ENCODE results near the gene NFIX. TPM values are rescaled to one million over a fixed set of nuclear protein-coding genes. Genes with fewer than 3 reads are reported as not detected.
"Not testable (repeated sequence)": the region's sequence is repeated elsewhere in the genome, so short reads cannot be mapped to it uniquely, and the experiment has no call there.

Gene NFIX
- polyA plus RNA-seq, 3 donors: 13.3 to 15.0 (median 14.2) TPM

GRCh38 chr19:12957389-12957952 is 37.8 kb upstream of the NFIX start:
- DNase-seq (ENCODE audit: low read depth in 3 of 3, low spot score in 2 of 3): not testable (repeated sequence)

DNA sequence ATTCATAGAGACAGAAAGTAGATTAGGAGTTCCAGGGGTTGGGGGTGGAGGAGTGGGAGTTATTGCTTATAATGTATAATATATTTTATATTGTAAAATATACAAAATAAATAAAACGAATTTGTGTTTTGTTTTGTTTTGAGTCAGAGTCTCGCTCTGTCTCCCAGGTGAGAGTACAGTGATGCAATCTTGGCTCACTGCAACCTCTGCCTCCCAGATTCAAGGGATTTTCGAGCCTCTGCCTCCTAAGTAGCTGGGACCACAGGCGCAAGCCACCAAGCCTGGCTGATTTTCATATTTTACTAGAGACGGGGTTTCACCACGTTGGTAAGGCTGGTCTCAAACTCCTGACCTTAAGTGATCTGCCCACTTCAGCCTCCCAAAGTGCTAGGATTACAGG is 35.8 kb upstream of the NFIX start:
- DNase-seq (ENCODE audit: low read depth in 3 of 3, low spot score in 2 of 3): no peak

DNA sequence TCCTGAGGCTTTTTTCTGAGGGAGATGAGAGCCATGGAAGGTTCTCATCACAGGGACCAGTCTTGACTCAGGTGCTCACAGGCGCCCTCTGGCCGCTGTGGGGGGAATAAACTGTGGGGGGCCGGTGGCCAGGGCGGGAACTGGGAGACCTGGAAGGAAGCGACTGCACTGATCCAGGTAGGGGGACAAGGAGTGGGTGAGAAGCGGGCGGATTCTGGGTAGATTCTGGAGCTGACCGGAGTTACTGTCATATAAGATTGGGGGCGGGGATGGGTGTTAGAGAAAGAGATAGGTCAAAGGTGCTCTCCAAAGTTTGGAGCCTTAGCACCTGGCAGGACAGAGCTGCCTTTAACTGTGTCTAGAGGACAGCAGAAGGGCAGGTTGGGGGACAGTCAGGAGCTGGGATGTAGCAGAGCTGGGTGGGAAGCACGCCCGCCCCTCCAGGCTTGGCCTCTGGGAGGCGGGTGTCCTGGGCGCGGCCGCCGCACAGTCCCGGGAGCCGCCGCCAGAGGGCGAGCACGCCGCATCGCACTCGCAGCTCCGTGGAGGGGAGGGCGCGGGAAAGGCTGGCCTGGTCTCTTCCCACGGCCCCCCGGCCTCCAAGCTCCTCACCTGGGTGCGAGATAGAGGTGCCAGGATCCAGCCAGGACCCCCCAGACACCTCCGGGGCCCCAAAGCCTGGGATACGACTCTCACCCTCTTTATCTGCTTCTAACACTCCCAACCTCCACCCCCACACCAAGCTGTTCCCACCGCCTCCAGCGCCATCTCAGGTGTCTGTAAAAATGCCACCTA is 30.1 kb upstream of the NFIX start:
- DNase-seq (ENCODE audit: low read depth in 3 of 3, low spot score in 2 of 3): peak in 1 of 3 donors; percentile 51

DNA sequence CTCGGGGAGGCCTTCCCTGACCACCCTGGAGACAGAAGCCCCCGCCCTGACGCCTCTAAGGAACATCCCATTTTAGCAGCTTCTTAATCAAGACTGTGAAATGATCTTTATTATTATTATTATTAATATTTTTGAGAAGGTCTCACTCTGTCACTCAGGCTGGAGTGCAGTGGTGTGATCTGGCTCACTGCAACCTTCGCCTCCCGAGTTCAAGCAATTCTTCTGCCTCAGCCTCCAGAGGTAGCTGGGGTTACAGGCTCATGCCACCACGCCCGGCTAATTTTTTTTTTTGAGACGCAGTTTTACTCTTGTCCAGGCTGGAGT is 29.5 kb upstream of the NFIX start:
- DNase-seq (ENCODE audit: low read depth in 3 of 3, low spot score in 2 of 3): no peak

DNA sequence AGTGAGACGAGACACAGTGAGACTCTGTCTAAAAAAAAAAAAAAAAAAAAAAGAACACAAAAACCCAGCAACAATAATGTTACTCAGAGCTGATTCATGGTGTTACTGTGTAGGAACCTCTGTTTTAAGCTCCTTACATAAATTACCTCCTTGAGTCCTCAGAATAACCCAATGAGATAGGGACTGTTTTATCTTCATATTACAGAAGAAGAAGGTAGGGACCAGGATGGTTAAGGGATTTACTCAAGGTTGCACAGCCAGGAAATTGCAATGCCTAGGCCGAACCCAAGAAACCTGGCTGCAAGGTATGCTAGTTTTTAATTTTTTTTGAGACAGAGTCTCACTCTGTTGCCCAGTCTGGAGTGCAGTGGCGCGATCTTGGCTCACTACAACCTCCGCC is 27.4 kb upstream of the NFIX start:
- no peak for DNase-seq (ENCODE audit: low read depth in 3 of 3, low spot score in 2 of 3)

GRCh38 chr19:12969292-12969988 is 25.8 kb upstream of the NFIX start, which contains the start of gene DAND5:
Gene DAND5, plus strand, starts transcription at chr19:12969576. Its CDS starts 85 bp downstream, at chr19:12969661.
- DNase-seq (ENCODE audit: low read depth in 3 of 3, low spot score in 2 of 3): no peak

- no peak for DNase-seq (ENCODE audit: low read depth in 3 of 3, low spot score in 2 of 3)
These were observed 25.0 kb upstream of the NFIX start for GRCh38 chr19:12970070-12970820.

DNA sequence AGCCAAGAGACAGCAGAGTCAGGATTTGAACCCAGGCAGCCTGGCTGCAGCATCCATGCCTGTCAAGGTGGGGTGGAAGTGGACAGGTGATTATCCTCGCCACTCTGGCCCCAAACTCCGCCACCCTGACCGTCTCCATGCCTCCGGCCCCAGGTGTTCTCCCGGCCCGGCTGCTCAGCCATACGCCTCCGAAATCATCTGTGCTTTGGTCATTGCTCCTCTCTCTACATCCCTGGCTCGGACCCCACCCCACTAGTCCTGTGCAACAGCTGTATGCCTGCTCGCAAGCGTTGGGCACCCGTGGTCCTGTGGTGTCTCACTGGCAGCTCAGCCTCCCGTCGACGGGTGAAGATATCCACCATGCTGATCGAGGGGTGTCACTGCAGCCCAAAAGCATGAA is 22.0 kb upstream of the NFIX start:
- no peak for DNase-seq (ENCODE audit: low read depth in 3 of 3, low spot score in 2 of 3)

GRCh38 chr19:12974301-12975220 is 20.7 kb upstream of the NFIX start:
- no peak for DNase-seq (ENCODE audit: low read depth in 3 of 3, low spot score in 2 of 3)

GRCh38 chr19:12975221-12975741 is 20.0 kb upstream of the NFIX start:
- no peak for DNase-seq (ENCODE audit: low read depth in 3 of 3, low spot score in 2 of 3)

- not testable (repeated sequence) for DNase-seq (ENCODE audit: low read depth in 3 of 3, low spot score in 2 of 3)
These were observed 19.2 kb upstream of the NFIX start for GRCh38 chr19:12976109-12976508.

DNA sequence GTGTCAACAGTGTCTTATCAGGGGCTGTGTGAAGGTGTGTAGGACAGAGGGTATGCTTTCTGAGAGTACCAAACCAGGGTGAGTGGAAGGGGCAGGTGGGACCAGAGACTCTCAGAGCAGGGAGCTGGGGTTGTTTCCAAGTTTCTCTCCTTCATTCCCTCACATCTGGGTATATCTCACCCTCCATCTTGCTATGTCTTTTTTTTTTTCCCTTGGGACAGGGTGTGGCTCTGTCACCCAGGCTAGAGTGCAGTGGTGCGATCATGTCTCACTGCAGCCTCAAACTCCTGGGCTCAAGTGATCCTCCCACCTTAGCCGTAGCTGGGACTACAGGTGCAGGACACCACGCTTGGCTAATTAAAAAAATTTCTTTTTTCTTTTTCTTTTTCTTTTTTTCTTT is 15.3 kb upstream of the NFIX start:
- DNase-seq (ENCODE audit: low read depth in 3 of 3, low spot score in 2 of 3): no peak

DNA sequence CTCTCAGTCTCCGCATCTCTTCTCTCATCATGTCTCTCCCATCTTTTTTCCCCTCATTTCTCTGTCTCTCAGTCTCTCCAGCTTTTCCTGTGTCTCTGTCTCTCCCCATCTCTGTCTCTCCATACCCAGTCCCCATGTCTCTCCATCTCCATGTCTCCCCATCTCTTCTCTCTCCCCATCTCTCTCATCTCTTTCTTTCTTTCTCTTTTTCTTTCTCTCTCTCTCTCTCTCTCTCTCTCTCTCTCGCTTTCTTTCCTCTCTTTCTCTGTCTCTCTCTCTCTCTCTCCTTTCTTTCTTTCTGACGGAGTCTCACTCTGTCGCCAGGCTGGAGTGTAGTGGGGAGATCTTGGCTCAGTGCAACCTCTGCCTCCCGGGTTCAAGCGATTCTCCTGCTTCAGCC is 12.6 kb upstream of the NFIX start:
- DNase-seq (ENCODE audit: low read depth in 3 of 3, low spot score in 2 of 3): no peak

GRCh38 chr19:12983091-12983490 is 12.2 kb upstream of the NFIX start:
- no peak for DNase-seq (ENCODE audit: low read depth in 3 of 3, low spot score in 2 of 3)

DNA sequence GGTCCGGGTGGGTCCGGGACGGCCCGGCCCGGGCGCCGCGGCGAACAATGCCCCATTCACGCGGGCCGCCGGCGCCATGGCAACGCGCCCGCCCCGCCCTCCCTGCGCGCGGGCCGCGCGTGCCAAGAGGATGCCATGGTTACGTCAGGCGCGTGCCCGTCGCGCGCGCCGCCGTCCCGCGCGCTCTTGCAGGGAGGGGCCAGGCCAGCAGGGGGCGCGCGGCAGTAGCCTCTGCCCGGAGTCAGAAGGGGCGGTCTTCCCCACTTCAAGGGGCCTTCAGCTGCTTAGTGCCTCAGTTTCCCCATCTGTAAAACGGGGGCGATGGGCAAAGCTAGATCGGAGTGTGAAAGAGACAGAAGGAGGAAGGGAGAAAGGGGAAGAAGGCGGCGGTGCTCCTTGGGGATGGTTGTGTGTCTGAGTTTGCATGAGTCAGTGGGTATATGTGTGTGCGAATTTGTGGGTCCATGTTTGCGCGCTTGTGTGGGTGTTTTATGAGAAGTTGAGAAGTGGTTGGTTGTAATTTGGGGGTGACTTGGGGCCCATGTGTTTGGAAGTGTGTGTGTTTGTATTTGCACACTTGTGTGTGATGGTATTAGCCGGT is 11.6 kb upstream of the NFIX start:
- no peak for DNase-seq (ENCODE audit: low read depth in 3 of 3, low spot score in 2 of 3)

- DNase-seq (ENCODE audit: low read depth in 3 of 3, low spot score in 2 of 3): no peak
These were observed 11.1 kb upstream of the NFIX start for GRCh38 chr19:12984143-12984627.

DNA sequence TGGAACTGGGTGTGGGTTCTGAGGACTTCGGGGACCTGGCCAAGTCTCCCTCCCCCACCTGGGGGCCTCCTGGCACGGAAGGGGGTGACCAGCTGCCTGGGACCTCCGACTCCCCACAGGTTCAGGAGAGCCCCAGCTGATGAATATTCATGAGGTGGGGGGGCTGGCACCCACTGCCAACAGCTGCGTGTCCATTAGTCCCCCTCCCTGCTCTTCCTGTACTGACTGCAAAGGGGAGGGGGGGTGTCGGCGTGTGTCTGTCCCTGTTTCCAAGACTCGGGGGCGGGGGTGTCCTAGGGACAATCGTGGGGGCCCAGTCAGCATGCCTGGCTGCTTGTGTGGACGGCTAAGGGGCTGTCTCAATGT is 10.6 kb upstream of the NFIX start:
- DNase-seq (ENCODE audit: low read depth in 3 of 3, low spot score in 2 of 3): no peak

GRCh38 chr19:12985049-12985776 is 10.1 kb upstream of the NFIX start:
- DNase-seq (ENCODE audit: low read depth in 3 of 3, low spot score in 2 of 3): no peak

DNA sequence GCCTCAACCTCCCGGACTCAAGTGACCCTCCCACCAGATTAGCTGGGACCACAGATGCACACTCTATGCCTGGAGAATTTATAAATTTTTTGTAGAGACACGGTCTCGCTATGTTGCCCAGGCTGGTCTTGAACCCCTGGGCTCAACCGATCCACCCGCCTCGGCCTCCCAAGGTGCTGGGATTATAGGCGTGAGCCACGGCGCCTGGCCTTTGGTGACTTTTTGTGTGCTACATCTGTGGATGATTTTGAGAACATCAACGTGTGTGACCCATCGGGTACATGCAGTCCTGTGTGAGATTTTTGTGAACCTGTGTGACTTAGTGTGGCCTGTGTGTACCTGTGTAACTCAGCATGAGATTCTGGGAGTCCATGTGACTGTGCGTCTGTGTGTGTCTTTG is 8.5 kb upstream of the NFIX start:
- DNase-seq (ENCODE audit: low read depth in 3 of 3, low spot score in 2 of 3): no peak
